Ectodermal cell (in vitro differentiated cells): ENCODE measurements around the gene TEK.

ENCODE experiments used
- H3K27ac ChIP-seq: 2 replicates; pipeline ENCODE4 v1.7.0; 2013; ENCODE audit warnings: mild to moderate bottlenecking, low read depth, low read length; ENCODE audit not compliant: insufficient read depth, poor library complexity, severe bottlenecking
- H3K27me3 ChIP-seq: 2 replicates; pipeline ENCODE4 v1.7.0; 2013; ENCODE audit warnings: mild to moderate bottlenecking, low read length; ENCODE audit not compliant: insufficient read depth, control insufficient read depth, poor library complexity, severe bottlenecking
- H3K36me3 ChIP-seq: one replicate; pipeline ENCODE4 v1.7.0; 2013; ENCODE audit warnings: low read length; ENCODE audit not compliant: control insufficient read depth, insufficient read depth
- H3K4me1 ChIP-seq: one replicate; pipeline ENCODE4 v1.7.0; 2013; ENCODE audit warnings: low read length; ENCODE audit not compliant: control insufficient read depth, insufficient read depth
- H3K4me3 ChIP-seq: 2 replicates; pipeline ENCODE4 v1.7.0; 2013; ENCODE audit warnings: low read depth, low read length, control low read depth; ENCODE audit not compliant: insufficient read depth
- H3K9me3 ChIP-seq: 2 replicates; pipeline ENCODE4 v1.7.0; 2013; ENCODE audit warnings: mild to moderate bottlenecking, low read length, moderate library complexity; ENCODE audit not compliant: control insufficient read depth
- WGBS, 2 experiments: methylation state at CpG; one replicate each; pipeline ENCODE4 v1.1.7; 2013; ENCODE audit warnings: missing lambda C conversion rate in 2 of 2; 5-methylcytosine and 5-hydroxymethylcytosine counted together

TEK gene

GRCh38 chr9:27189426-27189825 is 80.4 kb downstream of the TEK start:
- Histone ChIP-seq H3K27ac (no peak overlapping the region), H3K36me3 (no peaks in the 10 kb centered on the region), H3K4me1 (no peaks in the 10 kb centered on the region), H3K9me3 (no peaks in the 10 kb centered on the region), H3K27me3 (no peaks in the 10 kb centered on the region), H3K4me3 (no peak overlapping the region)
- 100% methylated on average over 1 of the region's 1 CpG; no CpG with 5 or more reads in 1 of the 2 experiments for WGBS, 2 experiments

DNA sequence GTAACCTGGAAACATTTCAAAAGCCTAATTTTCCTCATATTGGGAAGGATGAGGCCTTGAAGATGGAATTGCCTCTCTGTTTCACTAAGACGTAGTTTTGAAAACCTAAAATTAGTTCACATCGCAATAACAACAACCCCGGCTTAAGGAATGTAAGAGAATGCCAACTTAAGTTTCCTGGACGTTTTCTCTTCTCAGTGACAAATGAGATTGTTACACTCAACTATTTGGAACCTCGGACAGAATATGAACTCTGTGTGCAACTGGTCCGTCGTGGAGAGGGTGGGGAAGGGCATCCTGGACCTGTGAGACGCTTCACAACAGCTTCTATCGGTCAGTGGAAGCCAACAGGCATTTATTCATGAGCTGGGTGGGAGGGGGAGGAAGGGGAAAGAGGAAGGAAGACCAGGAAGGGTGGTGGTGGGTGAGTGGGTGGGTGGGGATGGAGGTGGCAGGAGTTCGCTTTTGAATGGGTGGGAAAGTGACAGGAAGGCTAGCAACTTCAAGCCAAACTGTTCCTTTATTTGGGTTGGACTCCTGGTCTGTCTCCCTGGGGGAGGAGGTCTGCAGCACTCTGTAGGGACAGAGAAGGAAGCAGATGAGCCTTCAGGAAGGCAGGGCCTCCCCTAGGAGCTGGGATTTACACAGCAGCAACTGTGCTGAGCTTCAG is 83.4 kb downstream of the TEK start:
- H3K27me3 ChIP-seq: no peaks in the 10 kb centered on the region
- no peak overlapping the region for H3K4me3 ChIP-seq
- H3K9me3 ChIP-seq: no peaks in the 10 kb centered on the region
- WGBS, 2 experiments: 89 to 91% methylated on average over 10 of the region's 10 CpGs
- no peaks in the 10 kb centered on the region for H3K4me1 ChIP-seq
- H3K36me3 ChIP-seq: no peaks in the 10 kb centered on the region
- no peak overlapping the region for H3K27ac ChIP-seq

GRCh38 chr9:27193886-27194285 is 84.9 kb downstream of the TEK start:
- Histone ChIP-seq H3K9me3 (no peaks in the 10 kb centered on the region), H3K27me3 (no peaks in the 10 kb centered on the region), H3K4me3 (no peak overlapping the region), H3K36me3 (no peaks in the 10 kb centered on the region), H3K27ac (no peak overlapping the region), H3K4me1 (no peaks in the 10 kb centered on the region)
- 89 to 93% methylated on average over 1 of the region's 1 CpG for WGBS, 2 experiments

DNA sequence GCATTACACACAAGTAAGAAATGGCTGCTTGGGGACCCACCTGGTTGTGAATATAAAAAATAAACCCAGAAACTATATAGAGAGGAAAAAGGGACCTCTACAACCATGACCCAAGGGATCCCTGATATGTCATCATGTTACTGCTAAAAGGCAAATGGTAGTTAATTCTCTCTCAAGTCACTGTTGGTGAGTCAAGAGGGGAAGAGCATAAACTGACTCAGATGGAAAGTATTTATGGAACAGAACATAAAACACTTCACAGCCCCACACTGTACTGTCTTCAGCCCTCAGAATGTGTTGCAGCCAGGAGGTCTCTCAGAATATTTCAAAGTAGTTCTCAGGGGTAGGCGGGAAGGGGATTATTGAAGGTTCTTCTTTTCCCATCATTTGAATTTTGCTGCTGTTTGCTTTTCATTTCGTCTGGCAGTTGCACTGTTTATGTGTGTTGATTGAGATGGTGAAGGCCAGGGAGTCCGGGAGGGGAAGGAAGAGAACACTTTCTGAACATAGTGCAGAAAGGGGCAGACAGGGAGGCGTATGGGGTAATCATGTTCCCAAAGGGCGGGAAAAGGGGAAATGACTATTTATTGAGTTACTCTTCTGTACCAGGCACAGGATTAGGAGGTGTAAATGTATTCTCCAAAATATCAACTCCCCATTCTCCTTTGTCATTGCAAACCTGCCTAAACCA is 85.5 kb downstream of the TEK start:
- 87 to 96% methylated on average over 5 of the region's 5 CpGs for WGBS, 2 experiments
- Histone ChIP-seq H3K9me3 (no peaks in the 10 kb centered on the region), H3K36me3 (no peaks in the 10 kb centered on the region), H3K27ac (no peak overlapping the region), H3K27me3 (no peaks in the 10 kb centered on the region), H3K4me1 (no peaks in the 10 kb centered on the region), H3K4me3 (no peak overlapping the region)

DNA sequence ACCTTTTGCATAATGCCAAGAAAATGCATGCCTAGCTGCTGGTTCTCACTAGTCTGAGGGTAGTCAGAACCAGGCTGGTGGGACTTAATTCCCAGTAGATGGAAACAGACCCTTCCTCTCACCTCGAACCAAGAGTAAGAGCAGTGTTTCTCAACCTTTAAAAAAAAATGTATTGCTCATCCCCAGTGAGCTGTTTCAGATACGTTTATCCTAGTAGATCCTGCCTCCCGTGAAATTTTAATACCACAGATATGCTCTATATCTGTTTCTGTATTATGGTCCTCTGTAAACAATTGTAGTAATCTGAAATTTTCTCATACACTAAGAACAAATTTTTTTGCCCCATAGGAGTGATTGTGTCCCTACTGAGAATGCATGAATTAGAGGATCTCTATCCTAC is 86.2 kb downstream of the TEK start:
- H3K27me3 ChIP-seq: no peaks in the 10 kb centered on the region
- no peaks in the 10 kb centered on the region for H3K9me3 ChIP-seq
- H3K36me3 ChIP-seq: no peaks in the 10 kb centered on the region
- H3K4me1 ChIP-seq: no peaks in the 10 kb centered on the region
- no peak overlapping the region for H3K27ac ChIP-seq
- WGBS, 2 experiments: 91 to 94% methylated on average over 2 to 3 of the region's 3 CpGs
- H3K4me3 ChIP-seq: no peak overlapping the region

GRCh38 chr9:27196383-27196782 is 87.4 kb downstream of the TEK start:
- H3K27me3 ChIP-seq: no peaks in the 10 kb centered on the region
- WGBS, 2 experiments: 88 to 91% methylated on average over 2 of the region's 3 CpGs
- H3K36me3 ChIP-seq: no peaks in the 10 kb centered on the region
- H3K27ac ChIP-seq: no peak overlapping the region
- no peaks in the 10 kb centered on the region for H3K9me3 ChIP-seq
- H3K4me3 ChIP-seq: no peak overlapping the region
- no peaks in the 10 kb centered on the region for H3K4me1 ChIP-seq

DNA sequence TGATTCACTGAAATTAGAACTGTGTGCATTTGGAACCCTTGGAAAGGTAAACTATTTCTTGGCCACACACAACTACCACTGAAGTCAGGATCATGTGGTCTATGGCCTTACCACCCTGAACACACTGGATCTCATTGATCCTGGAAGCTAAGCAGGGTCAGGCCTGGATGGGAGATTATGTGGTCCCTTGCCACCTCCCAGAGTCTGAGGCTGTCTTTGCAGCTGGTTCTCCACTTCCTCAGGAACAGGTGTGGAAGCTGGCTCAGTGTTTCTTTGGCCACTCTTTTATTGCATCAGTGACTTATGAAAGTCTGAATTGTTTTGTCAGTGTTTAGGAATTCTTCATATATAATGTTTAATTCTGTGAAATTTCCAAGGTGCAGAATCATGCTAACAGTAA is 89.2 kb downstream of the TEK start:
- no peaks in the 10 kb centered on the region for H3K4me1 ChIP-seq
- no peaks in the 10 kb centered on the region for H3K36me3 ChIP-seq
- no peak overlapping the region for H3K4me3 ChIP-seq
- no peaks in the 10 kb centered on the region for H3K27me3 ChIP-seq
- no peak overlapping the region for H3K27ac ChIP-seq
- H3K9me3 ChIP-seq: no peaks in the 10 kb centered on the region

- Histone ChIP-seq H3K4me3 (no peak overlapping the region), H3K4me1 (no peaks in the 10 kb centered on the region), H3K27me3 (no peaks in the 10 kb centered on the region), H3K27ac (no peak overlapping the region), H3K9me3 (no peaks in the 10 kb centered on the region), H3K36me3 (peaks cover 3% of the 10 kb centered on the region)
- WGBS, 2 experiments: 91 to 92% methylated on average over 2 of the region's 2 CpGs
These were observed 93.0 kb downstream of the TEK start for GRCh38 chr9:27202056-27202455.

DNA sequence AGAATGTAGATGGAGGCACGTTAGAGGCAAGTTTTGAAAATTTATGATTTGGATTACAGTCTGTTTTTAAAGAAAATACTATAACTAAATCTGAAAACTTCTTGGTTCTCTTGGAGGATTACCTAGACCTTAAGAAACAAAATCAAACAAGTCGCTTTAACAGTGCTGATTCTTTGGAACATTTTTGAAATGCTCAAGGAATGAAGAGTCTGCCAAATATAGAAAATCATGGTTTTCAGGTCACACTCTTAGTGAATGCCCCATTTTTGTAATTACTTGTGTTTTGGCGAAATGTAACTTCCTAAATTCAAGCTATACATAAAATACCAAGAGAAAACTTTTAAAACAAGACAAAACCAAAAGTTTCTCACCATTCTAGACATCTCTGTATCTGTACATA is 94.8 kb downstream of the TEK start:
- no peaks in the 10 kb centered on the region for H3K4me1 ChIP-seq
- H3K27me3 ChIP-seq: no peaks in the 10 kb centered on the region
- H3K9me3 ChIP-seq: no peaks in the 10 kb centered on the region
- H3K4me3 ChIP-seq: no peak overlapping the region
- no peak overlapping the region for H3K27ac ChIP-seq
- WGBS, 2 experiments: 75 to 100% methylated on average over 1 to 3 of the region's 3 CpGs
- H3K36me3 ChIP-seq: peaks cover 3% of the 10 kb centered on the region

- Histone ChIP-seq H3K27me3 (no peaks in the 10 kb centered on the region), H3K4me1 (no peaks in the 10 kb centered on the region), H3K36me3 (peaks cover 3% of the 10 kb centered on the region), H3K4me3 (no peak overlapping the region), H3K27ac (no peak overlapping the region), H3K9me3 (no peaks in the 10 kb centered on the region)
- WGBS, 2 experiments: 92 to 97% methylated on average over 4 of the region's 4 CpGs
These were observed 95.6 kb downstream of the TEK start for GRCh38 chr9:27204578-27204977.
